ENCODE data around the gene IL10.

IL10 gene

GRCh38 chr1:206772243-206772937, at the start of gene IL10:
Gene IL10 (minus strand): TSS chr1:206772494. CDS start chr1:206772435, 59 bp downstream.
- no peak for DNase-seq (ENCODE audit: low read depth)

DNA sequence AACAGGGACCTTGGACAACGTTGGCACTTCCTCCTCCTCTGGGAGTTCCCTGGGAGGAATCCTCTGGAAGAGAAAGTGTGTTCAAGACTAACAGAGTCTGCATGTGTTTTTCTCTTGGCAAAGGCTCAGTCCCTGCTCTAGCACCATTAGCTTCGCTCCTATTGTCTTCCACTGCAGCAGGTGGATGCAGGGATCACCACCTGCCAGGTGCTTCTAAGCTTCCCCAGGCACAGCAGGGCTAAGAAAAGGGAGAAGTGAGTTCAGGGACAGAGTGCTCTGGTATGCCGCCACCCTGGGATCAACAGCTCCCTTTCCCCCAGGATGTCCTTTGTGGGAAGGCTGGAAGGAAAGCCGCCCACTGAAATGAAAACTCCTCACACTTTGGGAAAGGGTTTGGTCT, 49.2 kb upstream of the IL10 start:
- DNase-seq (ENCODE audit: low read depth): no peak

DNA sequence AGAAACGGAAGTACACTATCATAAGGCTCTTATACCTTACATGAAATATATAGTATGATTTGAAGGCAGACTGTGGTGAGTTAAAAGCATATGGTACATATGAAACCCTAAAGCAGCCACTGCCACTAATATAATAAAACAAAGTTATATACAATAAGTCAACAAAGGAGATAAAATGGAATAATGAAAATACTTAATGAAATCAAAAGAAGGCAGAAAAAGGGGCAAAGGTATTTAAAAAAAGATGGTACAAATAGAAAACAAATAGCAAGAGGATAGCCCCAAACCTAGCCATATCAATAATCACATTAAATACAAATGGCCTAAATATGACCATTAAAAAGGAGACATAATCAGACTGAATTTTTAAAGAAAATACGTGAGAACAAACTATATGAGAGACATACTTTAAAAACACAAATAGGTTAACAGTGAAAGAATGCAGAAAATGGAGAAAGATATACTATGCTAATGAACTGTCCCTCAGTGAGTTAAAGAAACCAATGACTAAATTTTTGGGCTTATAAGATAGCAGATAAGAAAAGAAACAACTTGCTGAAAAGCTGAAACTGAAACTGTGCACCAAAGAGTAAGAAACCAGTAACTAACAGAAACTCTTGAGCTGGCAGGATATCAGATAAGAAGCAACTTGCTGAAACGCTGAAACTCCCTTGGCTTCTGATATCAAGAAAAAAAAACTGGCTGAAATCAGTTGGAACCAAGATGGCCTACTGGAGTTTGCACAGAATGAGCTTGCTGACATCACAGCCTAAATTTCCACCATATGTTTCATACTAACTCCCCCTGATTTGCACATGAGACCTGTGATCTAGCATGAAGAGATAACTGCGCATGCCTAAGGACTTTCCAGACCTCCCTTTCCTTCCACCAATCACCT, 44.3 kb upstream of the IL10 start:
- no peak for DNase-seq (ENCODE audit: low read depth)

GRCh38 chr1:206814716-206815341, 42.5 kb upstream of the IL10 start:
- DNase-seq (ENCODE audit: low read depth): no peak

- no peak for DNase-seq (ENCODE audit: low read depth)
These were observed 40.2 kb upstream of the IL10 start for GRCh38 chr1:206812471-206812870.

GRCh38 chr1:206809504-206810084, 37.3 kb upstream of the IL10 start:
- no peak for DNase-seq (ENCODE audit: low read depth)

DNA sequence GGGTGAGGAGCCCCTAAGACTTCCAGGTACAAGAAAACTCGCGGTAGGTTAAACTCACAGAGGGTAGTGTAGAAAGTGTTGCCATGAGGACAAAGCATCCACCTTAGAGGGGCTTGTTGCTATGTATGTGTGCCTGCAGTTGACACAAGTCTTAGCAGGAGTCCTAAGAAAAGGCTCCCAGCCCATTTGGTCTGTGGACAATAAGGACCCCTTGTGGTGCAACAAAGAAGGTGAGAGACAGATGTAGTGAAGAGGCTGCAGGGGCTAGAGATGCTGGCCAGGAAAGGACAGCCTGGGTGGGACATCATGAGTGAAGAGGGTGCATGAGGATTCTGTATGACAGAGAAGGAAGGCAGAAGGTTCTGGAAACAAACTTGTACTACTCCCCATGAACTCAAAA, 36.3 kb upstream of the IL10 start:
- no peak for DNase-seq (ENCODE audit: low read depth)

- DNase-seq (ENCODE audit: low read depth): no peak
These were observed 33.1 kb upstream of the IL10 start for GRCh38 chr1:206805357-206805756.

DNA sequence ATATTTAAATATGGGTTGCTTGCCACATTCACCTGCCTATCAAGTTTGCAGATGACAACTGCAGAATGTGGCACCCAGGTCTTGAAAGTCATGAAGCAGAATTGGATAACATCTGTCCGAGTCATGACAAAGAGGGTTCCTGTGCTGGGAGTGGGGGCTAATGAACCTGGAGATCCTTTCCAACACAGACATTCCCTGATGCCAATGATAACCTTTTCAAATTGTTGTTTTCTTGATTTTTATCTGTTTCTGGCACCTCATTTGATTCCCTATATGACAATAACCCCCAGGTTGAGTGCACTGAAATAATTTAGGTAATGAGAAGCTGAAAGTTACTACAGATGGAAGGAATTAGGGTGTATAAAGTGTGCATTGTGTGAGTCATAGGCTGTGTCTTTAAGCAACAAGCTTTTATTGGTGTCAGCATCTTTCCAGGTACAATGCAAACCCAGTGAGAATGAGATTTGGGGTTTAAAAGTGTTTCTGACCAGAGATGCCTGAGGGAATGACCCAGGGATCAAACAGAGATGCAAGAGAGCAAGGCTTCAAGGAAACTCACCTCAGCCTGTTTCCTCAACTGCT, 32.0 kb upstream of the IL10 start:
- no peak for DNase-seq (ENCODE audit: low read depth)

GRCh38 chr1:206803221-206803730, 31.0 kb upstream of the IL10 start:
- peak; percentile 70 for DNase-seq (ENCODE audit: low read depth)

DNA sequence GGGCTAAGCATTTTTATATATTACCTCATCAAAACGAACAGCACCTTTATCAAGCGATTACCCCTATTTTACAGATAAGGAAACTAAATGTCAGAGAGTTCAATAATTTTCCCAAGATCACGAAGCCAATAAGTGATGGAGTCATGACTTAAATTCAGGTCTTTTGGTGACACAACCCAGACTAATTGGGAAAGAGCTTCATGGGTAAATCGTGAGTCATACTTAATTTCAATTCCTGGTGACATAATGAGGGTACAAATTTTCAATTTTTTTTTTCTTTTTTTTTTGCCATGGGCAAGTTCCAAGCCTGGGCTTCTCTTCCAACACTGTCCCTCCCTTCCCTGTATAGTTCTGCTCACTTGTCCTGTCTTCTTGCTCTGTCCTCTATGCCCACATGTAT, 30.1 kb upstream of the IL10 start:
- no peak for DNase-seq (ENCODE audit: low read depth)

DNA sequence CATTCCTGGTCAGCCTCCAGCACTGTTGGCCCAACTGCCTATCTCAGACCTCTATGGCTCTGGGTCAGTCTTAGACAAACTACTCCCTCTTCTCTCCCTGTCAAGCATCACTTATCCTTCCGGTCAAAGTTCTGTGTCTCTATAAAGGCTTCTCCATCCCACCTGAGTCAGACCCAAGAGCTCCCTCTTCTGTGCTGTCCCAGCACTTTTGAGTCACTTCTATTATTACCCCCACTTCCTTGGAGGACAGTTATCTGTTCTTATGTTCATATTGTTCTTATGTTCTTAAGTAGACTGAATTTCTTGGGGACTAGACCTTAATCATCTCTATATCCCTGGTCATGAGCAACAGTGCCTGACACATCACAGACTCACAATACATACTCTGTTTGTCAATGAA, 29.2 kb upstream of the IL10 start:
- DNase-seq (ENCODE audit: low read depth): no peak

DNA sequence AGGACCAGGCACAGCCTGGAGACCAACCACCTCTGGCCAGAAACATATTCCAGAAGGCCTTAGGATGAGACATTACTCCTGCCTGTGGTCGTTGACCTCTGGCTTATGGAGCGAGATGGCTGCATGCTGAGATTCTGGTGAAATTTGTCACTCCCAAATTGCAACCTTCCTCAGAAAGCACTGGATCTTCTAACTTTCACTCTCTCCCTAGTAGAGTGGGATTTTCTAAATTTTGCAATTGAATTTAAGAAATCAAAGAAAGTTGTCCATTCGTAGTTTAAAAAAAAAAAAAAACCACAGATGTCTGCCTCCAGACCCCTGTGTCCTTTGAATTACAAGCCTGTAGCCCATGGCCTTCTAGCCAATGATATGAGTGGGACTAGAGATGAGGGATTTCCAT, 28.6 kb upstream of the IL10 start:
- no peak for DNase-seq (ENCODE audit: low read depth)

DNA sequence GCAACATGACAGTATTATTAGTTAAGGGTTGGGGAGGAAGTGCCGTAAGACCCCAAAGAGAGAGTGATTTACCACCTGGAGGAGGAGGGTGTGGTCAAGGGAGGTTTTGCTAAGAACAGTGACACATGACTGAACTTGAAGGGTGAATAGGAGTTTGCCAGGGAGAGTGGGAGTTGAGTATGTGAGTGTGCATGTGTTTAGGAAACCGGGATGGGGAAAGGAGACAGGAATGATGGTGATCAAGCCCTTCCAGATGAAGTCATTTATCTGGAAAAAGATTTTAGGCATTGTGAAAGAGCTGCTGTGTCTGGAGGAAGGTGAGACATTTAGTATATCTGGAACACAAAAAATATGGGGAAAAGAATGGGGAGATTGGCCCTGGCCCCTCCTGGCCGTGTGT, 28.1 kb upstream of the IL10 start:
- no peak for DNase-seq (ENCODE audit: low read depth)

- DNase-seq (ENCODE audit: low read depth): no peak
These were observed 27.0 kb upstream of the IL10 start for GRCh38 chr1:206799311-206799710.

DNA sequence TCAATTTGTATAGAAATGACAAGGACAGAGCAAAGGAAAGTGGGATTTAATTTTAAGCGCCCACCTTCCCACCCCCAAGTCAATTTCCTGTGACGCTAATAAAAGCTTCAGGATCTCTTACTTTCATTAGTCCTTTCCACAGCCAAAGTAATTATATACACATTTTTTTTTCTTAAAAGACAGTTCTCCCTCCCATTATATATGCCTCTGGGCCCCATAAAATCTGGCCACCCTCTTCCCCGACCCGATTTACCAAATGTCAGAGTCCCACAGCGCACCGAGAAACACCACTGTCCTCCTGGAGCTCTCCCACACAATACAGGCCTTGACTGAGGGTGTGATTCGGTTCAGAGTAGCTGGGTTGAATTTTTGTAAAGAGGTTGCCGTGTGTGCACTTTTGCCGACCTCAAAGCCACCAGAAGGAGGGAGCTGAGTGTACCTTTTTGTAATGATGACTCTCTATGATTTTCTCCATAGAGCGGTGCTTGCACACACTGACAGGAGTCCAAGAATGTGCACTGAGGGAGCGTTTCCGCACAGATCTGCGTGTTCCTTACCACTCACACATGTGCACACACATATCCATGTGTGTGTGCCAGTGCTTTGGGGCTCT, 26.2 kb upstream of the IL10 start:
- DNase-seq (ENCODE audit: low read depth): no peak

DNA sequence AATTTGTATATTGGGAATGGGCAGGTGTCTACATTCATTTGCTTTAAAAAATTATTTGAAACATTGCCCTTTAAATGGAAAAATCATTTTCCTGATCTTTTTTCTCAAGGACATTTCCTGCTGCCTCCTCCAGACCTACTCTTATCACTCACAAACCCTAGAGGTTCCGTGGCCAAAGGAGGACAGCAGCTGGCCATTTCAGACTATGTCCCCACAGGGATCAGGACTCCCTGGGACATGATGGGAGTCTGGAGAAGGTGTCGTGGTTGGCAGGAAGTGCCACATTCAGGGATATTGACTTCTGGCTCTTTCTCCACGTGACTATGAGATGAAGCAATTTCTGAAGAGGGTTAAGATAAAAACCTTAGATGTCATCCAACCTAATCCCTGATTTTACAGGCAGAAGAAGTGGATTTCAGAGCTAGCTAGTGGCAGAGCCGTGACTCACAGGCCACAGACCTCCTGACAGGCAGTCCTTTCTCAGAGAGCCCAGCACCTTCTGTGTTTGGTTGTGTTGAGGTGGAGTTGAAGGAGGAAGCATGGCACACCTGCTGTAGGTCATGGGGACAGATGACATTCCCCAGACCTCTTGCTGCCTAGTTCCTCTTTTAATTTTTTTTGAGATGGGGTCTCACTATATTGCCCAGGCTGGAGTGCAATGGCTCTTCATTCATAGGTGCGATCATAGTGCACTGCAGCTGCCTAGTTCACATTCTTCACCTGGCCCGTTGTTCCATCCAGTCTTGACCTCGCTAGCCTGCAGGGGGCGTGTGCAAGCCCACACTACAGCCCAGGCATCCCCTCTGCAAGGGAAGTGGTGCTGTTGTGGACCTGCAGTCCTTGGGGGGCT, 25.5 kb upstream of the IL10 start:
- DNase-seq (ENCODE audit: low read depth): no peak

DNA sequence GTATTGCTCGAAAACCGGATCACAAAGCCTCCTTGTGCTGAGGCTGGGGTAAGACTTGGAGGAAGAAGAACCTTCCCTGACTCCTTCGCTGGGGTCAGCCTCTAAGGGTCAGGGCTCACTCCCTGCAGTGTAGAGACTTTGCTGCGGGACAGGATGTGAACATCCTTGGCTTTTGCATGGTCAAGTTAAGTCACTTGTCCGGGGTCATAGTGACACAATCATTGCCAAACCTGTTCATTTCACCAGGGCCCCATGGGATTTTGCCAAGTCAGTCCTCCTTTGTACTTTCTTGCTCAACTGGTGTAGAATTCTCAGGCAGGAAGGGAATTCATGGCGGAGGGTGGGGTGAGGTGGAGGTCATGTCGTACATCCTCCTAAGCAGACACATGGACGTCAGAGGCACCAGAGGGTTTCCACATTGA, 24.7 kb upstream of the IL10 start:
- DNase-seq (ENCODE audit: low read depth): no peak

DNA sequence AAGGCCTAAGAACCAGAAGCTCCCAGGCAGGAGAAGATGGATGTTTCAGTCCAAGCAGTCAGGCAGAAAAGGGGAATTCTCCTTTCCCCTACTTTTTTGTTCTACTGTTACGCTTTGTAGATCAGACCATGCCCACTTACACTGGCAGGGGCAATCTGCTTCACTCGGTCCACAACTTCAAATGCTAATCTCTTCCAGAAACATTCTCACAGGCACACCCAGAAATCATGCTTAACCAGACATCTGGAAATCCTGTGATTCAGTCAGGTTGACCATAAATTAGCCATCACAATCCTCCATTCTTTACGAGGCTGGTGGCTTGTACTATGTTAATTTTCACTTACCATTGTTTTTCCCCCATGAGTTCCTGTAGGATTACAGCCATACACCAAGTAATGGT, 23.8 kb upstream of the IL10 start:
- no peak for DNase-seq (ENCODE audit: low read depth)

GRCh38 chr1:206794294-206794908, 22.1 kb upstream of the IL10 start:
- peak; percentile 73 for DNase-seq (ENCODE audit: low read depth)
